ENCODE measurements around the gene SLN. TPM values are rescaled to one million over a fixed set of nuclear protein-coding genes. Genes with fewer than 3 reads are reported as not detected.

Gene SLN
- total RNA-seq, 1 donor from 2014 or later, result 19.0 TPM

DNA sequence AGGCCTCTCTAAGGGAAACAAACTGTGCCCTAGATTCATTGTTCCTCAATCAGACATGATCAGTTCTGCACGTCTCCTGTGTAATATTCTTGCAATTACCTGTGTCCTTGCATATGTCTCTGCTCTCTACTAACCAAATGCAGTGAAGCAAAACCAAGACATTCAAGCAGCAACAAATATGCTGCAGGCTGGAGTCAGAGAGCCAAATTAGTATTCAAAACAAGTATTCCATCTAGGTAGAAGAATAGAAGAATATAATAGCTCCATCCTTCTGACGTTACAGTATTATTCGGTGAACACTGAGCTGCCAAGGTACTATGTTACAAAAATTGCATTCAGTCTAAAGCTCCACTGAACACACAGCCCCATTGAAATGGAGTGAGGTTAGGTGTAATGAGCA lies 51.8 kb downstream of the SLN start:
- intact Hi-C loops (cut with DNase I), result no loop called here
- DNase-seq (ENCODE audit: low spot score), result no peak

DNA sequence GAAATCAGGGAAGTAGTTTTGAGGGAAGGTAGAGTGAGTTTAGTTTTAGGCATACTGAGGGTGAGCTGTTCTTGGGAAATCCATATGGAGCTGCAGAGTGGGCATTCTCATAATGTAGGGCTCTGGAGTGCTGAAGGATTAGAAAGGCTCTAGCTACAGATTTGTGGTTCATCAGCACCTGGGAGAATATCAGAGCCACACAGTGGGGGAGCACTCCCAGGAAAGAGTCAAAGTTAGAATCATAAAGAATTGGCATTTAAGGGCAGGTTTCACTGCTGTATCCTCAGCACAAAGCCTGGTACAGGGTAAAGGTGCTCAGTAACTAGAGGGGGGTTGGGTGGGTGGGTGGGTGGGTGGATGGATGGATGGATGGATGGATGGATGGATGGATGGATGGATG lies 52.5 kb downstream of the SLN start:
- intact Hi-C loops (cut with DNase I), result no loop called here
- no peak for DNase-seq (ENCODE audit: low spot score)

Other genes with a start within 250 kb of the SLN start
- gene ALKBH8, start 146.3 kb downstream of the SLN start, total RNA-seq, result 6.2 TPM
- gene ELMOD1, start 120.9 kb downstream of the SLN start, total RNA-seq, result 0.89 TPM
- gene SLC35F2, start 146.7 kb upstream of the SLN start, total RNA-seq, result 1.5 TPM
- 0.54 TPM for gene RAB39A, start 216.4 kb upstream of the SLN start, total RNA-seq